SK-N-SH treated with all-trans-retinoic acid at 6 μM for 48 hours (cell line): ENCODE results near the gene C15orf39.

Source experiments
- BACH2 ChIP-seq: fragments of 250-450 bp; sonication (Bioruptor Pico); IDR thresholded peaks from 2 replicates; pipeline ENCODE4 v1.9.0; 2021; ENCODE audit warnings: mild to moderate bottlenecking, borderline replicate concordance
- PPARA ChIP-seq: fragments of 250-450 bp; sonication (Bioruptor Pico); IDR thresholded peaks from 2 replicates; pipeline ENCODE4 v1.5.0; 2020; ENCODE audit warnings: mild to moderate bottlenecking, borderline replicate concordance
- ZNF565 ChIP-seq: fragments of 450-650 bp; formaldehyde crosslinking; conservative IDR thresholded peaks from 2 replicates; pipeline ENCODE4 v1.5.0; 2020; ENCODE audit warnings: low read depth, mild to moderate bottlenecking, moderate library complexity
- ZNF8 ChIP-seq: fragments of 450-650 bp; formaldehyde crosslinking; IDR thresholded peaks from 2 replicates; pipeline ENCODE4 v1.5.0; 2020; ENCODE audit warnings: mild to moderate bottlenecking, moderate library complexity
- TF ChIP-seq, protein P1 (sequence below): fragments of 250-450 bp; sonication (Bioruptor Pico); IDR thresholded peaks from 2 replicates; pipeline ENCODE4 v1.5.1; 2020; ENCODE audit warnings: low read depth, mild to moderate bottlenecking, moderate library complexity
- TF ChIP-seq, protein P2 (sequence below): fragments of 250-450 bp; sonication (Bioruptor Pico); IDR thresholded peaks from 2 replicates; pipeline ENCODE4 v1.8.0; 2020; ENCODE audit warnings: mild to moderate bottlenecking, moderate library complexity, borderline replicate concordance

DNA sequence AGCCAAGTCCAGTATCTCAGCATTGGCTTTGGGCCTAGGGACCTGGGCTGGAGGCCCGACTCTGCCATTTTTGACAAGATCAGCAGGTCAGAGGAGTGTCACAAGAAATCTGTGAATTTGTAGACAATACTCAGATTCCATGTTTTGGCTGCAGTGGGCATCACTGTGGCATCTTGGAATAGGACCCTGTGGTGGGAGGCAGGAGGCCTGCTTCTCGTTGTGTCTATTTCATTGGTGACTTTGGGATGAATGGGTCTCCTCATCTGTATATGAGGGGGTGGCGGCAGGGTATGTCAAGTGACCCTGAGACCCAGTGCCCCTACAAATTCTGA, 3.3 kb downstream of the C15orf39 start:
- TF ChIP-seq BACH2: no peak
- TF ChIP-seq, protein P1, sequence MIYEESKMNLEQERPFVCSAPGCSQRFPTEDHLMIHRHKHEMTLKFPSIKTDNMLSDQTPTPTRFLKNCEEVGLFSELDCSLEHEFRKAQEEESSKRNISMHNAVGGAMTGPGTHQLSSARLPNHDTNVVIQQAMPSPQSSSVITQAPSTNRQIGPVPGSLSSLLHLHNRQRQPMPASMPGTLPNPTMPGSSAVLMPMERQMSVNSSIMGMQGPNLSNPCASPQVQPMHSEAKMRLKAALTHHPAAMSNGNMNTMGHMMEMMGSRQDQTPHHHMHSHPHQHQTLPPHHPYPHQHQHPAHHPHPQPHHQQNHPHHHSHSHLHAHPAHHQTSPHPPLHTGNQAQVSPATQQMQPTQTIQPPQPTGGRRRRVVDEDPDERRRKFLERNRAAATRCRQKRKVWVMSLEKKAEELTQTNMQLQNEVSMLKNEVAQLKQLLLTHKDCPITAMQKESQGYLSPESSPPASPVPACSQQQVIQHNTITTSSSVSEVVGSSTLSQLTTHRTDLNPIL: no peak
- TF ChIP-seq ZNF565: no peak
- no peak for TF ChIP-seq ZNF8 (CRISPR knock-in tag)
- no peak for TF ChIP-seq PPARA
- TF ChIP-seq, protein P2, sequence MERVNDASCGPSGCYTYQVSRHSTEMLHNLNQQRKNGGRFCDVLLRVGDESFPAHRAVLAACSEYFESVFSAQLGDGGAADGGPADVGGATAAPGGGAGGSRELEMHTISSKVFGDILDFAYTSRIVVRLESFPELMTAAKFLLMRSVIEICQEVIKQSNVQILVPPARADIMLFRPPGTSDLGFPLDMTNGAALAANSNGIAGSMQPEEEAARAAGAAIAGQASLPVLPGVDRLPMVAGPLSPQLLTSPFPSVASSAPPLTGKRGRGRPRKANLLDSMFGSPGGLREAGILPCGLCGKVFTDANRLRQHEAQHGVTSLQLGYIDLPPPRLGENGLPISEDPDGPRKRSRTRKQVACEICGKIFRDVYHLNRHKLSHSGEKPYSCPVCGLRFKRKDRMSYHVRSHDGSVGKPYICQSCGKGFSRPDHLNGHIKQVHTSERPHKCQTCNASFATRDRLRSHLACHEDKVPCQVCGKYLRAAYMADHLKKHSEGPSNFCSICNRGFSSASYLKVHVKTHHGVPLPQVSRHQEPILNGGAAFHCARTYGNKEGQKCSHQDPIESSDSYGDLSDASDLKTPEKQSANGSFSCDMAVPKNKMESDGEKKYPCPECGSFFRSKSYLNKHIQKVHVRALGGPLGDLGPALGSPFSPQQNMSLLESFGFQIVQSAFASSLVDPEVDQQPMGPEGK (CRISPR knock-in tag): no peak
